Measurements from ENCODE around the gene PCDHB6.
"Not testable (repeated sequence)": the region's sequence is repeated elsewhere in the genome, so short reads cannot be mapped to it uniquely, and the experiment has no call there.

The PCDHB6 gene

DNA sequence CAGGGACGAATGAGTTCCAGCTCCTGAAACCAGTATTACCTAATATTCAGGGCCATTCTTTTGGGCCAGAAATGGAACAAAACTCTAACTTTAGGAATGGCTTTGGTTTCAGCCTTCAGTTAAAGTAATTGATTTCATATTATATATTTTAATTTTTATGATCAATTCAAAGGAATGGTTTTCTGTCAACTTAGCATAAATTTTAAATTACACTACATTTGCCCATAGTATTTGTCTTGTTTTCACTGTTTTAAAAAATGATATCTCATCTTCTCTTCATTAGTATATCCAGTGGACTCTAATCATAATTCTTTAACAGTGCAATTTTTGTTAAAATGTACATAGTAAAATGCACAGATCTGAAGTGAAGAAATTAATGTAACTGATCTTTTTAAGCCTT, 30.5 kb downstream of the PCDHB6 start:
- no peak overlapping the region for H3K4me2 ChIP-seq (ENCODE audit: low read length)

DNA sequence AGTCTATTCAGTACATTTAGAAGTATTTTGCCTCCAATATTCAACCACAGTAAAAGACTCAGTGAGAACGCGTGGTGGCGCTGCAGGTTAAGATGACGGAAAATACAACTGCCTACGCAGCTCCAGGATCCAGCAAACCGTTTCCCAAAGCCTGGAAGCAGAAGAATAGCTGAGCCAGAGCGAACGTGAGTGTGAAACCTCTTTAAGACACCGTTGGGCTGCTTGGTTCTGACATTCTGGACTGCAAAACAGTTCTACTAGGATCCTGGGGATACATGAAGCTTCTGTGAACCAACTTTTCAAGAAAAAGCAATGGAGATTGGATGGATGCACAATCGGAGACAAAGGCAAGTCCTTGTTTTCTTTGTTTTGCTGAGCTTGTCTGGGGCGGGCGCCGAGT, 32.4 kb downstream of the PCDHB6 start, which contains the start of gene PCDHB16:
Gene PCDHB16, plus strand, starts transcription at position 140 of the 400 bp plus-strand sequence. Its CDS starts 173 bp downstream, at position 313.
- no peaks in the 10 kb centered on the region for H3K27me3 ChIP-seq (ENCODE audit: low read depth, low read length)
- H3K4me3 ChIP-seq (ENCODE audit: low read length): no peak within 1 kb of the TSS
- H4K20me1 ChIP-seq (ENCODE audit: insufficient read depth, low read length): no peaks in the 10 kb centered on the region
- TF ChIP-seq, protein P1, sequence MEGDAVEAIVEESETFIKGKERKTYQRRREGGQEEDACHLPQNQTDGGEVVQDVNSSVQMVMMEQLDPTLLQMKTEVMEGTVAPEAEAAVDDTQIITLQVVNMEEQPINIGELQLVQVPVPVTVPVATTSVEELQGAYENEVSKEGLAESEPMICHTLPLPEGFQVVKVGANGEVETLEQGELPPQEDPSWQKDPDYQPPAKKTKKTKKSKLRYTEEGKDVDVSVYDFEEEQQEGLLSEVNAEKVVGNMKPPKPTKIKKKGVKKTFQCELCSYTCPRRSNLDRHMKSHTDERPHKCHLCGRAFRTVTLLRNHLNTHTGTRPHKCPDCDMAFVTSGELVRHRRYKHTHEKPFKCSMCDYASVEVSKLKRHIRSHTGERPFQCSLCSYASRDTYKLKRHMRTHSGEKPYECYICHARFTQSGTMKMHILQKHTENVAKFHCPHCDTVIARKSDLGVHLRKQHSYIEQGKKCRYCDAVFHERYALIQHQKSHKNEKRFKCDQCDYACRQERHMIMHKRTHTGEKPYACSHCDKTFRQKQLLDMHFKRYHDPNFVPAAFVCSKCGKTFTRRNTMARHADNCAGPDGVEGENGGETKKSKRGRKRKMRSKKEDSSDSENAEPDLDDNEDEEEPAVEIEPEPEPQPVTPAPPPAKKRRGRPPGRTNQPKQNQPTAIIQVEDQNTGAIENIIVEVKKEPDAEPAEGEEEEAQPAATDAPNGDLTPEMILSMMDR (IDR thresholded peaks at IDR 0.05; ENCODE audit: low read depth, low read length): no peak
- no peak for TF ChIP-seq EZH2phosphoT487 (IDR thresholded peaks at IDR 0.05; ENCODE audit: low read depth)
- no peaks in the 10 kb centered on the region for H3K79me2 ChIP-seq (ENCODE audit: low read length)
- no peak within 1 kb of the TSS for H2AFZ ChIP-seq (ENCODE audit: low read depth, low read length)
- H3K9ac ChIP-seq (ENCODE audit: low read length): no peak within 1 kb of the TSS
- no peaks in the 10 kb centered on the region for H3K9me3 ChIP-seq (ENCODE audit: insufficient read depth, low read length)
- no peaks in the 10 kb centered on the region for H3K36me3 ChIP-seq (replicated peaks; ENCODE audit: low read depth, low read length)
- no peak within 1 kb of the TSS for H3K4me2 ChIP-seq (ENCODE audit: low read length)
- H3K27ac ChIP-seq (ENCODE audit: low read length): no peak within 1 kb of the TSS
- no peaks in the 10 kb centered on the region for H3K4me1 ChIP-seq (ENCODE audit: low read length)

More for the DNA sequence above, 30.5 kb downstream of the PCDHB6 start:
- H3K4me3 ChIP-seq (ENCODE audit: low read length): no peak overlapping the region
- no peaks in the 10 kb centered on the region for H3K9me3 ChIP-seq (ENCODE audit: insufficient read depth, low read length)
- H3K27ac ChIP-seq (ENCODE audit: low read length): no peak overlapping the region
- no peaks in the 10 kb centered on the region for H4K20me1 ChIP-seq (ENCODE audit: insufficient read depth, low read length)
- H3K79me2 ChIP-seq (ENCODE audit: low read length): no peaks in the 10 kb centered on the region
- TF ChIP-seq, protein P1 (IDR thresholded peaks at IDR 0.05; ENCODE audit: low read depth, low read length): no peak
- no peak for TF ChIP-seq EZH2phosphoT487 (IDR thresholded peaks at IDR 0.05; ENCODE audit: low read depth)
- H3K27me3 ChIP-seq (ENCODE audit: low read depth, low read length): no peaks in the 10 kb centered on the region
- no peaks in the 10 kb centered on the region for H3K4me1 ChIP-seq (ENCODE audit: low read length)
- H3K36me3 ChIP-seq (replicated peaks; ENCODE audit: low read depth, low read length): no peaks in the 10 kb centered on the region
- no peak overlapping the region for H2AFZ ChIP-seq (ENCODE audit: low read depth, low read length)
- H3K9ac ChIP-seq (ENCODE audit: low read length): no peak overlapping the region

DNA sequence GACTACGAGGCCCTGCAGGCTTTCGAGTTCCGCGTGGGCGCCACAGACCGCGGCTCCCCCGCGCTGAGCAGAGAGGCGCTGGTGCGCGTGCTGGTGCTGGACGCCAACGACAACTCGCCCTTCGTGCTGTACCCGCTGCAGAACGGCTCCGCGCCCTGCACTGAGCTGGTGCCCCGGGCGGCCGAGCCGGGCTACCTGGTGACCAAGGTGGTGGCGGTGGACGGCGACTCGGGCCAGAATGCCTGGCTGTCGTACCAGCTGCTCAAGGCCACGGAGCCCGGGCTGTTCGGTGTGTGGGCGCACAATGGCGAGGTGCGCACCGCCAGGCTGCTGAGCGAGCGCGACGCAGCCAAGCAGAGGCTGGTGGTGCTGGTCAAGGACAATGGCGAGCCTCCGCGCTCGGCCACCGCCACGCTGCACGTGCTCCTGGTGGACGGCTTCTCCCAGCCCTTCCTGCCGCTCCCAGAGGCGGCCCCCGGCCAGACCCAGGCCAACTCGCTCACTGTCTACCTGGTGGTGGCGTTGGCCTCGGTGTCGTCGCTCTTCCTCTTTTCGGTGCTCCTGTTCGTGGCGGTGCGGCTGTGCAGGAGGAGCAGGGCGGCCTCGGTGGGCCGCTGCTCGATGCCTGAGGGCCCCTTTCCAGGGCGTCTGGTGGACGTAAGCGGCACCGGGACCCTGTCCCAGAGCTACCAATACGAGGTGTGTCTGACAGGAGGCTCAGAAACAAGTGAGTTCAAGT, 34.4 kb downstream of the PCDHB6 start:
- H3K4me1 ChIP-seq (ENCODE audit: low read length); H3K4me2 ChIP-seq (ENCODE audit: low read length); H3K36me3 ChIP-seq (replicated peaks; ENCODE audit: low read depth, low read length); H3K9me3 ChIP-seq (ENCODE audit: insufficient read depth, low read length); H3K27me3 ChIP-seq (ENCODE audit: low read depth, low read length); H2AFZ ChIP-seq (ENCODE audit: low read depth, low read length); H3K4me3 ChIP-seq (ENCODE audit: low read length); H3K79me2 ChIP-seq (ENCODE audit: low read length); H3K27ac ChIP-seq (ENCODE audit: low read length); H3K9ac ChIP-seq (ENCODE audit: low read length); H4K20me1 ChIP-seq (ENCODE audit: insufficient read depth, low read length): not testable (repeated sequence)

DNA sequence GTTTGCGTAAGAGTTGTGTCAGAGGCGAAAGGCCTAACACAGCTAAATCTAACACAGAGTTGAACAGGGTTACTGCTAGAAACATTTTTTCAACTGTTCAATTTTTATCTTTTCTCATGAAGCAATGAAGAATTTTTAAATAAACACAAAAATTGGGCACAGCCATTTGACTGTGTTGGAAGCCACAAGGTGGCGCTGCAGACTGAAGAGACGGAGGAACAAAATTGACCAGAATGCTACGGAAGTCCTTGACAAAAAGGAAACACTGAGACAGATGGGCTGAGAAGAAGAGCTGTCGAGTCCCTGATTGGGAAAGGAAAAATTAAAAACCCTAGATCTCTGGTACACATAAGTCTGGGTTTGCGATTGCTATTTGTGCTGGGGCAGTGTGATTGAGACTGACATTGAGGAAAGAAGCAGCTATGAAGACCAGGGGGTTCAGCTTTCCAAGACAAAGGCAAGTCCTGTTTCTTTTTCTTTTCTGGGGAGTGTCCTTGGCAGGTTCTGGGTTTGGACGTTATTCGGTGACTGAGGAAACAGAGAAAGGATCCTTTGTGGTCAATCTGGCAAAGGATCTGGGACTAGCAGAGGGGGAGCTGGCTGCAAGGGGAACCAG, 37.1 kb downstream of the PCDHB6 start, which contains the start of gene PCDHB9:
Gene PCDHB9, plus strand, starts transcription at position 265 of the 616 bp plus-strand sequence. Its CDS starts 158 bp downstream, at position 423.
- no peaks in the 10 kb centered on the region for H4K20me1 ChIP-seq (ENCODE audit: insufficient read depth, low read length)
- H3K4me1 ChIP-seq (ENCODE audit: low read length): no peaks in the 10 kb centered on the region
- no peak within 1 kb of the TSS for H3K27ac ChIP-seq (ENCODE audit: low read length)
- H3K27me3 ChIP-seq (ENCODE audit: low read depth, low read length): no peaks in the 10 kb centered on the region
- no peak within 1 kb of the TSS for H3K9ac ChIP-seq (ENCODE audit: low read length)
- H3K4me2 ChIP-seq (ENCODE audit: low read length): 0 out of 2 replicates have a peak within 1 kb of the TSS, but pooled peaks have one; percentile 27
- no peaks in the 10 kb centered on the region for H3K79me2 ChIP-seq (ENCODE audit: low read length)
- peak within 1 kb of the TSS; percentile 52; the same call in 1 of the 2 replicates for H3K4me3 ChIP-seq (ENCODE audit: low read length)
- H3K36me3 ChIP-seq (replicated peaks; ENCODE audit: low read depth, low read length): no peaks in the 10 kb centered on the region
- TF ChIP-seq, protein P1 (IDR thresholded peaks at IDR 0.05; ENCODE audit: low read depth, low read length): peak; percentile 58
- TF ChIP-seq EZH2phosphoT487 (IDR thresholded peaks at IDR 0.05; ENCODE audit: low read depth): no peak
- H2AFZ ChIP-seq (ENCODE audit: low read depth, low read length): peak within 1 kb of the TSS; percentile 77; the same call in 1 of the 2 replicates
- no peaks in the 10 kb centered on the region for H3K9me3 ChIP-seq (ENCODE audit: insufficient read depth, low read length)

DNA sequence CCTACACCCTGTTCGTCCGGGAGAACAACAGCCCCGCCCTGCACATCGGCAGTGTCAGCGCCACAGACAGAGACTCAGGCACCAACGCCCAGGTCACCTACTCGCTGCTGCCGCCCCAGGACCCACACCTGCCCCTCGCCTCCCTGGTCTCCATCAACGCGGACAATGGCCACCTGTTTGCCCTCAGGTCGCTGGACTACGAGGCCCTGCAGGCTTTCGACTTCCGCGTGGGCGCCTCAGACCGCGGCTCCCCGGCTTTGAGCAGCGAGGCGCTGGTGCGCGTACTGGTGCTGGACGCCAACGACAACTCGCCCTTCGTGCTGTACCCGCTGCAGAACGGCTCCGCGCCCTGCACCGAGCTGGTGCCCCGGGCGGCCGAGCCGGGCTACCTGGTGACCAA, 38.8 kb downstream of the PCDHB6 start:
- H3K4me3 ChIP-seq (ENCODE audit: low read length); H3K79me2 ChIP-seq (ENCODE audit: low read length); H3K9me3 ChIP-seq (ENCODE audit: insufficient read depth, low read length); H3K4me2 ChIP-seq (ENCODE audit: low read length); H3K27me3 ChIP-seq (ENCODE audit: low read depth, low read length); H3K9ac ChIP-seq (ENCODE audit: low read length); H3K27ac ChIP-seq (ENCODE audit: low read length); H4K20me1 ChIP-seq (ENCODE audit: insufficient read depth, low read length); H2AFZ ChIP-seq (ENCODE audit: low read depth, low read length); H3K36me3 ChIP-seq (replicated peaks; ENCODE audit: low read depth, low read length); H3K4me1 ChIP-seq (ENCODE audit: low read length): not testable (repeated sequence)

DNA sequence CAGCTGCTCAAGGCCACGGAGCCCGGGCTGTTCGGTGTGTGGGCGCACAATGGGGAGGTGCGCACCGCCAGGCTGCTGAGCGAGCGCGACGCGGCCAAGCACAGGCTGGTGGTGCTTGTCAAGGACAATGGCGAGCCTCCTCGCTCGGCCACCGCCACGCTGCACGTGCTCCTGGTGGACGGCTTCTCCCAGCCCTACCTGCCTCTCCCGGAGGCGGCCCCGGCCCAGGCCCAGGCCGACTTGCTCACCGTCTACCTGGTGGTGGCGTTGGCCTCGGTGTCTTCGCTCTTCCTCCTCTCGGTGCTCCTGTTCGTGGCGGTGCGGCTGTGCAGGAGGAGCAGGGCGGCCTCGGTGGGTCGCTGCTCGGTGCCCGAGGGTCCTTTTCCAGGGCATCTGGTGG, 39.3 kb downstream of the PCDHB6 start:
- not testable (repeated sequence) for H3K9ac ChIP-seq (ENCODE audit: low read length); H2AFZ ChIP-seq (ENCODE audit: low read depth, low read length); H3K27ac ChIP-seq (ENCODE audit: low read length); H3K36me3 ChIP-seq (replicated peaks; ENCODE audit: low read depth, low read length); H3K9me3 ChIP-seq (ENCODE audit: insufficient read depth, low read length); H3K4me1 ChIP-seq (ENCODE audit: low read length); H3K4me3 ChIP-seq (ENCODE audit: low read length); H3K79me2 ChIP-seq (ENCODE audit: low read length); H3K4me2 ChIP-seq (ENCODE audit: low read length); H4K20me1 ChIP-seq (ENCODE audit: insufficient read depth, low read length); H3K27me3 ChIP-seq (ENCODE audit: low read depth, low read length)
